ENCODE measurements around the gene RNF25.

RNF25 gene, protein sequence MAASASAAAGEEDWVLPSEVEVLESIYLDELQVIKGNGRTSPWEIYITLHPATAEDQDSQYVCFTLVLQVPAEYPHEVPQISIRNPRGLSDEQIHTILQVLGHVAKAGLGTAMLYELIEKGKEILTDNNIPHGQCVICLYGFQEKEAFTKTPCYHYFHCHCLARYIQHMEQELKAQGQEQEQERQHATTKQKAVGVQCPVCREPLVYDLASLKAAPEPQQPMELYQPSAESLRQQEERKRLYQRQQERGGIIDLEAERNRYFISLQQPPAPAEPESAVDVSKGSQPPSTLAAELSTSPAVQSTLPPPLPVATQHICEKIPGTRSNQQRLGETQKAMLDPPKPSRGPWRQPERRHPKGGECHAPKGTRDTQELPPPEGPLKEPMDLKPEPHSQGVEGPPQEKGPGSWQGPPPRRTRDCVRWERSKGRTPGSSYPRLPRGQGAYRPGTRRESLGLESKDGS

DNA sequence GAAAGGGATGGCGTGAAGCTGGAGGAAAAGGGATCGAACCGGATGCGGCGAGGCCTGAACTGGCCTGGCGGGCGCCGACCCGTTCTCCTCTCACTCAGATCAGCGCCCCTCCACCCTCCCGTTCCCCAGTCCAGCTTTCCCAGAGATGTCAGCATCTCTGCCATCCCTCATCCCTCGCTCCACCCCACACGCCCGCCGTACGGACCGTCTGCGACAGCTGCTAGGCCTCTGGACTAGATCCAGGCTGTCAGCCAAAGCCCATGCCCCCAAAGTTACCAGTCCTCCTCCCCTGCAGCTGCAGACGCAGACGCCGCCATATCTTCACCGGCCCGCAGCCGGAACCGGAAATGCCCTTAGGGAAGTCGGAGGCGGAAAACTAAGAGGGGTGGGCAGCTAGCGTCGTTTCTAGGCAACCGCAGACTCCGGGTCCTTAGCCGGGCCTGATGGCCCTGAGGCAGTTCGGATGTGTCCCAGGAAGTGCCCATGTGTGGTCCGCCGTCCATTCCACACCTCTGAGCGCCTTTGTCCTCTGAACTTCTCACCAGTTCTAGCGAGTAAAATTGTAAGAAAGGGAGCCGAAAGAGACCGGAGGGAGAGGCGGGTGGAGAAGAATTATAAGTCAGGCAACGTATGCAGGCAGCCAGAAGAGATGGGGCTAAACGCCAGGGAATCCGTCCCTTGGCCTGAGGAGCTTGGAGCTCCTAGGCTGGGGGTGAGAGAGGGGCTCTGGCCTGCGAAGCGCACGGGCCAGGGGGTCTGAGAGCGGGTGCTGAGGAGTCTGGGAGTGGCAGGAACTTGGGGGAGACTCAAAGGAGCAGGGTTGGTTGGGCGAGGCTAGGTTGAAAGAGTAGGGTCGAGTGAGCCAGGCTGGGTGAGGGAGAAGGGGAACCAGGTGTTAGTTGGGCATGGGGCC, at the start of gene RNF25, which contains the start of gene STK36:
RNF25 (minus strand) TSS at position 349 of the 913 bp plus-strand sequence; CDS start at position 317, 32 bp downstream.
STK36 (plus strand) TSS at position 433 of the 913 bp plus-strand sequence. CDS start 744 bp downstream, outside the sequence.
- peak; percentile 96 for ATAC-seq
- peak; percentile 86 for DNase-seq

DNA sequence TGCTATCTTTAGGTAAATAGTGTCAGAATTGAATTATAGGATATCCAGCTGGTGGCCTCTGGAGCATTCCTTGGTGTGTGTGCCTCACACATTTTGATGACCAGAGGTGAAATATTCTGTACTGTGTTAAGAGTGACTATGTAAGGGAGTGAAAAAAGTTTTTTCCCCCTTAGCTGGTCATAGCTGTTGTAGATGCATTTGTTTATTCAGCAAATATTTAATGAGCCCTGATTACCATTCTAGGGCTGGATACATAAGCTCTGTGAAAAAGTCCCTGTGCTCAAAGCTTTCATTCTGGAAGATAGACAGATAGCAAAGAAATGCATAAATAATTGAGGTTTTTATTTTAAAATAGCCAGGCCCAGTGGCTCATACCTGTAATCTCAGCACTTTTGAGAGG, 49.7 kb upstream of the RNF25 start:
- DNase-seq (no peak), ATAC-seq (no peak)

DNA sequence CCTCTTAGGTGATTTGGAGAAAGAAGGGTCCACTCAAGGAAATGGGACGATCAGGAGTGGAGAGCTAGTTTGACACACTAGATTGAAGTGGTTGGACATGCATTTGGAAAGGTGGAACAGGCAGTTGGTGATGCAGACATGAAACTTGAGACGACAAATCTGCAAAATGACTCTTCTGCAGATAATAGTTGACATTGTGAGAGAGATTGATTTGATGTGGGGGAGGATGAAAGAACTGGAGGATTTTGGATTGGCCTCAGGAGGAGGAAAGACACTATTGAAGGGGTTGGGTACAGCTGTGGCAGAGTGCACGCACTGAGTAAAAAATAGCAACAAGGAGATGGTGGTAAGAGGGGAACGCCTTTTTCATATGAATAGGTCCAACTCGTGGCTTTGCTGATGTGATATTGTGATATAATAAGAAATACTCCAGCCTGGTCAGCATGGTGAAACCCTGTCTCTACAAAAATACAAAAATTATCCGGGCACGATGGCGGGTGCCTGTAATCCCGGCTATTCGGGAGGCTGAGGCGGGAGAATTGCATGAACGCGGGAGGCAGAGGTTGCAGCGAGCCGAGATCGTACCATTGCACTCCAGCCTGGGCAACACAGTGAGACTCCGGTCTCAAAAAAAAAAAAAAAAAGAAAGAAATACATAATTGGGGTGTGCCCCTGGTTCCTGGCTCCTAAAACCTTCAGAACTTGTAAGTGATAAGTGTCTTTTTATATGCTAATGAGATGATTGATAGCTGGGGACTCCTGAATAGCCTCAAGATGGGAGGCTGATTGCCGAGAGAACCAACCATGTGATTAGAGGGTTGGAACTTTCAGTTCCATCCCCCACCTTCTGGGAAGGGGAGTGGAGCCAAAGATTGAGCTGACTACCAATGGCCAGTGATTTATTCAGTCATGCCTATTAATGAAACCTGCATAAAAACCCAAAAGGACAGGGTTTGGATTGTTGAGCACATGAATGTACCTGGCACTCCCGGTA, 48.5 kb upstream of the RNF25 start:
- DNase-seq, result no peak
- ATAC-seq, result no peak

DNA sequence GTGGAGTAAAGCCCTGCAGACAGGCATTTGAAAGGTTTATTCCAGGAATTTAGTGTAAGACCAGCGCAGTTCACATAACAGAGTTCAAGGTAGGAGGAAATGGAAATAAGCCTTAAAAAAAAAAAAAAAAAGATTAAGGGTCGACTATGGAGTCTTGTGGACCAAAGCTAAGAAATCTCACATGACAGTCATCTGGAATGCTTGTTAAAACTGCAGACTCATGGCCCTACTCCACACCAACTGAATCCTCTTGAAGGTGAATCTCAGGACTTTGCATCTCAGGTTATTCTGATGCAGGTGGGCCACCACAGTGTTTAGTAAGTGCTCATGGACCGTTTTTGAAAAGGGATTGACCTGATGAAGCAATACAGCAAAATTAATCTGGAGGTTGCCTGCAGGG, 47.7 kb upstream of the RNF25 start:
- no peak for ATAC-seq
- DNase-seq, result no peak

DNA sequence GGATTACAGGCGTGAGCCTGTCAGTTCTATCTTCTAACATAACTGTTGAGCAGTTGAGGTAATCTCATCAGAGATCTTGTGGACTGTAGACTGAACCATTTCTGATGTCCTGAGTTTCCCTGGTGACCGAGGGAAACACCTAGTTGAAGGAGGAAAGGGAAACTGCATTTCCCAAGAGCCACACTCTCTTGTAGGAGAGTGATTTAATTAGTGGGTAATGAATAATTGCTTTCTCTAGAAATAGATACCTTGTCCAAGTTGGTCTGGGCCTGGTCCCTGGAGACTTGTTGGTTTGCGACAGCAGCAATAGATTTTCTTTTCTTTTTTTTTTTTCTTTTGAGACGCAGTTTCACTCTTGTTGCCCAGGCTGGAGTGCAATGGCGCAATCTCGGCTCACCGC, 46.3 kb upstream of the RNF25 start:
- DNase-seq (no peak), ATAC-seq (no peak)

DNA sequence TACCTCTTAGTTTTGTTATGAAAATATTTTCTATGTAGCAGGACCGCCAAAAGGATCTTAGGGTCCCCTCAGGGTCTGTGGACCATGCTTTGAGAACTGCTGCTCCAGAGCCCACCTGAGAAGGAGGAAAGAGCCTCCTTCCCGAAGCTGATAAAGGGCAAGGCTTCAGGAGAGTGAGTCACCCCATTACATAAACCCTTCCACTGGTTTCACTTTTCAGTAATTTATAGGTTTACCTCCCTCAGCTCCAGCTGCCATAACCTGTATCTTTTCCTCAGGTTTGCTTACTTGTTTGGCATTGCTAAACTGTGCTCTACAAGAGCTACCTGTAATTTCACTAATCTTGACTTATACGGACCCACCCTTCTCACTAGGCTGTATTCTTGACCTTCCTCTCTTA, 45.5 kb upstream of the RNF25 start:
- ATAC-seq (no peak), DNase-seq (no peak)

DNA sequence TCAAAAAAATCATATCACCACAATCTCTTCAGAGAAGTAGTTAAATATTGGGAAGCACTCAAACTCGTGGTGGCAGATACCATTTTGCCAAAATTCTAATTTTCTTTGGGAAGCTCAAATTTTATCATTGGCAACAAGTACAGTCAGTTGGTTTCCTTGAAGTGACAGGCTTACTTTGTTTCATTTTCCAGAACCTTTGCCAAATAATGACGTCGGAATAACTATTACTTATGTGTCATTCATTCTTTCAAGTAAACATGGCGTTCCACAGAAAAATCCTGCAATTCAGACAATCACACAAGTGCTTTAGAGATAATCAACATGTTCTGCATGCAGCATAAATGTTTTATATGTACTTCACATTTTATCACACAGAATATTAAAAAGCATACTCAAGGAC, 44.3 kb upstream of the RNF25 start:
- DNase-seq, result no peak

DNA sequence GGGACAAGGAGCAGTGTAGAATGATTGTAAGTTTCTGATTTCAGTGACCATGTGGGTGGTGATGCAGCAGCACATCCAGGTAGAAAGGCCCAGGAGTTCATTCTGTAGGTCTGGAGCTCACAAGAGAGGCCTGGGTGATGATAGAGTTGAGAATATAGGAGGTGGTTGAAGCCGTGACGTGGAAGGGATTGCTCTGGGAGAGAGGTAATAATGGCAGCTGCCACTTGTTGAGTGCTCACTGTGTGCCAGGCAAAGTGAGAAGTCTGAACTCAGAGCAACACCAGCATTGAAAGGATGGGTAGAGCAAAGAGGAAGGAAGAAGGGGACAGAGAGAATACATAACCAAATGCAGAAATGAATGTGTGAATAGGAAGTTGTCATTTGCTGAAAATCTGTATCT, 42.1 kb upstream of the RNF25 start:
- DNase-seq (no peak), ATAC-seq (no peak)

More for the DNA sequence above, 44.3 kb upstream of the RNF25 start:
- ATAC-seq, result no peak

DNA sequence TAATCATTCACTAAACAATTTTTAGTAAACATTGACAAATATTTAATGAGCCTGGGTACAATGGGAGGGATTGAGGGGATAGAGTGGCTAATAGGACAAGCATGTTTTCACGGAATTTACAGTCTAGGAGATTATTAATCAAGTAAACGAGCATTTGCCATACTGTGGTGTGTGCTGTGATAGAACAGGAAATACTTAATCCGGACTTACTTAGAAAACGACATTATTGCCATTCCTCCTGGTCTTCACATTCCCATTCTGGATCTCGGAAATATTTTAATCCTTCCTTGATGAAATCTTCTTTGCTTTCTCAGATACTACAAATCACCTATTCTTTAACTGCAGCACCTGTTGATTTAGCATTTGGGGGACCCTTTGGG, 39.7 kb upstream of the RNF25 start:
- no peak for ATAC-seq
- no peak for DNase-seq

DNA sequence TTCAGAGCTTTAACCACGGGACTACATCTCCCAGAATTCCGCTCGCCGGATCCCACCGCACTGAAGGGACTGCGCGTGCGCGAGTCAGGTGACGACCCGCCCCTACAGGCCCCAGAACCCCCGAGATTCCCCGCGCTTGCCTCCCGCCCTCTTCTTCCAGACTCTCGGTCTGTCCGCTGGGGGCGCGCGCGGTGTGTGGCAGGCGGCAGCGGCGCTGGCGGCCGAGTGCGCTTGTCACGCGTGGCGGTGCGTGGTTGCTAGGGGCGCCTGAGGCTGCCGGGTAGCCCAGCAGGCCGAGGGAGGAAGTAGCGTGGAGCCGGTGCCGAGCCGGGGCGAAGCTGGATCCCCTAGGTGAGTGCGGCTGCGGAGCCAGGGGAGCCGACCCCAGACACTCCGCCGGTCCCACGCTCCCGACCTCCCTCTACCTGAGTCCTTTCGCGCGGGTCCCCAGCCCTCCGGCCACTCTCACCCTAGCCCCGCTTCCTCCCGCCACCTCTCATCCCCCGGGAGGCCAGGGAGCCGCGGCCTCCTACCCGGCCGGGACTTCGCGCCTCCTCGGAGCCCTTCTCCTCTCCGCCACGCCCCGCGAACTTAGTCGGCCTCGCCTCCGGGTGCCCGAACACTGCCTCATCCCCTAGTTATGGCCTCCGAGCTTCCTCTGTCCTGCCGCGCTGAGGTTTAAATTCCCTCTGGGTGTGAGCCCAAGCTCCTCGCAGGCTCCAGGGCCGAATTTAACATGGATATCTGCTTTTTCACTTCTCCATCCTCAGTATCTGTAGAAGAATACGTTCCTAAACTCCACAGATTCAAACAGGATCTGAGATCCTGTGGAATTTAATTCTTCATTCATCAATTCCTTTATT, 39.1 kb upstream of the RNF25 start, which contains the start of gene TTLL4:
TTLL4 (plus strand) TSS at position 149 of the 863 bp plus-strand sequence. CDS start 26,842 bp downstream, outside the sequence.
- ATAC-seq (peak; percentile 98), DNase-seq (peak; percentile 99)

DNA sequence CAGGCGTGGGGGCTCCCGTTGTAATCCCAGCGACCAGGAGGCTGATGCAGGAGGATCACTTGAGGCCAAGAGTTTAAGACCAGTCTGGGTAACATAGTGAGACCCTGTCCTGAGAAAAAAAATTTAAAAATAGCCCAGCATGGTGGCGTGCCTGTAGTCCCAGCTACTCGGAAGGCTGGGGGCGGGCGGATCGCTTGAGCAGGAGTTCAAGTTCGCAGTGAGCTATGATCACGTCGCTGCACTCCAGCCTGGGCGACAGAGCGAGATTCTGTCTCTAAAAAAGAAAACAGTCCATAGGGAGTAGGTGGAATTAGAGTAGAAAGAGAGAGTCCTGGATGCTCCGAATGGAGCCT, 38.5 kb upstream of the RNF25 start:
- no peak for DNase-seq
- no peak for ATAC-seq

DNA sequence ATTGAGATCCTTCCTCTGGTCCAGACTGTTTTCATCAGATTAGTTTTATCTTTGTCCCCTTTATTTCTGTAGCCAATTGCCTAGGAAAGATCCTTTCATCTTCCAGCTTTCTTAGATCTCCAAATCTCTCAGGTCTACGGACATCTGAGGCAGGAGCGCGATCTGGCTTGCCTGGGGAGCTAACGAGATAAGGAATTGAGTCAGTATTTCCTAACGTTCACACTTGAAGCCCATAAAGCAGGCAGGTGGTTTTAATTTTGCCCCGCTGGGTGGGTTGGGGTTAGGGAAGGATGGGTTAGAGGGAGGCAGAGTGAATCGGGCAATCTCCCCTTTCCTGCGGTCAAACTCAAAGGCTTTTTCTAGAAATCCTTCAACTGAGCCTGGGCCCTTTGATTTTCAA, 38.1 kb upstream of the RNF25 start:
- DNase-seq, result no peak
- no peak for ATAC-seq

DNA sequence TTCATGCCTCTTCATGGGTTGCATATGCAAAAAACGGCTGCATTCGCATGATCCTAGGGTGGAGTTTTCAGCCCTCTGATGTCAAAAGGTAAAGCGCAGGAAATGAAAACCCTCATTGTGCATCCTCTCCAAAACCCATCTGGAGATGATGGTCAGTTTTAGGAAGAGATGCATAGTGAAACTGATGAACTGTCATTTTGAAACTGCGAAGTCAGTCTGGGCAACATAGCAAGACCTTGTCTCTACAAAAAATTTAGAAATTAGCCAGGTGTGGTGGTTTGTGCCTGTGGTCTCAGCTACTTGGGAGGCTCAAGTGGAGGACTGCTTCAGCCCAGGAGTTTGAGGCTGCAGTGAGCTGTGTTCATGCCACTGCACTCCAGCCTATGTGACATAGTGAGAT, 36.3 kb upstream of the RNF25 start:
- ATAC-seq (no peak), DNase-seq (no peak)

DNA sequence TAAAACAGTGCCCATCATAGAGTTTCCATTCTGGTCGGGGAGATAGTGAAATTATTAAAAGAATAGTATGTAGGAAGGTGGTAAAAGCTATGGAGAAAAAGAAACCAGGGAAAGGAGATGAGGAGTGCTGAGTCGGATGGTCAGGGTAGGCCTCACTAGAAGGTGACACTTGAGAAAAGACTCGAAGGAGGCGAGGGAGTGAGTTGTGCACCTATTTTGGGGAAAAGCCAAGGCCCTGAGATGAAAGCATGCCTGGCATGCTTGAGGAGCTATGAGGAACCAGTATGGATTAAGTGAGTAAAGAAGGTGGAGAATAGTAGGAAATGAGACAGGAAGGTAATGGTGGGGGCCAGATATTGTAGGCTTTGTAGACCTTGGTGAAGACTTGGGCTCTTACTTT, 31.5 kb upstream of the RNF25 start:
- ATAC-seq (no peak), DNase-seq (no peak)

DNA sequence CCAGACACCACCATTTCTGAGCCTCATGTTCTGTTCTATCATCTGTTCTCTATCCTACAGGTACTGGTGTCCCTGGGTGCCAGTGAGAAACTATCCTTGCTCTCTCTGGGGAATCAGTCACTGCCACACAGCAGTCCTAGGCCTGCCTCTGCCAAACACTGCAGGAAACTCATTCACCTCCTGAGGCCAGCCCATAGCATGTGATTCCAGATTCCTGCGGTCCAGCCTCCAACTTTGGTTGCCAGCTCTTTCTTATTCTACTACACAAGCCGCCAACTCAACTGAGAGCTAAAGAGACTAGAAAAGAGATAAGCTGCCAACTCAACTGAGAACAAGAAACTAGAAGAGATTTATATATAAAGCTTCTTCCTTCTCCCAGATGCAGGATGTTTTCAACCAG, 30.0 kb upstream of the RNF25 start:
- no peak for DNase-seq
- ATAC-seq, result no peak

DNA sequence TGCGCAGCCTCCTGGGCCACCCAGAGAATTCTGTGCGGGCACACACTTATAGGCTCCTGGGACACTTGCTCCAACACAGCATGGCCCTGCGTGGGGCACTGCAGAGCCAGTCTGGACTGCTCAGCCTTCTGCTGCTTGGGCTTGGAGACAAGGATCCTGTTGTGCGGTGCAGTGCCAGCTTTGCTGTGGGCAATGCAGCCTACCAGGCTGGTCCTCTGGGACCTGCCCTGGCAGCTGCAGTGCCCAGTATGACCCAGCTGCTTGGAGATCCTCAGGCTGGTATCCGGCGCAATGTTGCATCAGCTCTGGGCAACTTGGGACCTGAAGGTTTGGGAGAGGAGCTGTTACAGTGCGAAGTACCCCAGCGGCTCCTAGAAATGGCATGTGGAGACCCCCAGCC, 27.1 kb upstream of the RNF25 start:
- ATAC-seq (no peak), DNase-seq (no peak)

DNA sequence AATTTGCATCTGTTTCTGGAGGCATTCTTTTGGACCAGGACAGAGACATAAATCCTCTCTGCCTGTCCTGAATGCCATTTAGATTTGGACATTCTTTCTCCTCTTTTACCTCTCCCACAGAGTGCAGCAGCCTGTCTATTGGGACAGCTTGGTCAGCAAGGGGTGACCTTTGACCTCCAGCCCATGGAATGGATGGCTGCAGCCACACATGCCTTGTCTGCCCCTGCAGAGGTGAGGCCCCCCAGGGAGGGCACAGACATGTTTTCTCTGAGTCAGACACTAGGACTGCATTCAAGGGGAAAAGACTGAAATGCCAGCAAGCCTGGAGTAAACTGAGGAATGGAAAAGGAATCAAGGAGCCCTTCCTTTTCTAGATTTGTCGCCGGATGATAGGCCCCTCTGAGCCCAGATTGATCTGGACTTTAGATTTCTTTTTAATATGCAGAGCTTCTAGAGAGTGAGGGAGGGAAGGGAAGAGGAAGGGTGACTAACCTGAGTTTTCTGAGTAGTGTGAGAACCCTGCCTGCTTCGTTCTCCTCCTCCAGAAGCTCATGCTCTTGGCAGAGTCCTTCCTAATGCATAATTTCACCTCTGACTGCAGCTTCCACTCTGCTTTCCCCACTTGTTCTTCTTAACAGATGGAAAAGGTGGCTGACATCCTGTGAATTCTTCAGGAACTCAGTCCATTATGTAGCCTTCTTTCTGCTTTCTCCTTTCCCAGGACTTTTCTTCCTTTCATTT, 22.8 kb upstream of the RNF25 start:
- ATAC-seq (no peak), DNase-seq (no peak)

DNA sequence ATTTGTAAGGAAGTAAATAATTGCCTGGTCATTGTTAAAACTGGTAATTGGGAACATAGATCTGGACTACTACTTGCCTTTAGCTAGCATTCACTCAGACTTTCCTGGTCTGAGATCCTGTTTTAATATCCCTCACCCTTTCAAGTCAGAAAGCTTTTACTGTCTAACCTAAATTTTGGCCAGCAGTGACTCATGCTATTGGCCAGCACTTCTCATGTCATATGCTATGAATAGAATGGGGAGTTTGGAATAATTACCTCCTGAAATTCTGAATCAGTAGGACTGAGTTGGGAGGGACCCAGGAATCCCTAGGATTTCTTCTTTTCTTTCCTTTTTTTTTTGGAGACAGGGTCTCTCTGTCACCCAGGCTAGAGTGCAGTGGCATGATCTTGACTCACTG, 19.4 kb upstream of the RNF25 start:
- no peak for DNase-seq
- ATAC-seq, result no peak

DNA sequence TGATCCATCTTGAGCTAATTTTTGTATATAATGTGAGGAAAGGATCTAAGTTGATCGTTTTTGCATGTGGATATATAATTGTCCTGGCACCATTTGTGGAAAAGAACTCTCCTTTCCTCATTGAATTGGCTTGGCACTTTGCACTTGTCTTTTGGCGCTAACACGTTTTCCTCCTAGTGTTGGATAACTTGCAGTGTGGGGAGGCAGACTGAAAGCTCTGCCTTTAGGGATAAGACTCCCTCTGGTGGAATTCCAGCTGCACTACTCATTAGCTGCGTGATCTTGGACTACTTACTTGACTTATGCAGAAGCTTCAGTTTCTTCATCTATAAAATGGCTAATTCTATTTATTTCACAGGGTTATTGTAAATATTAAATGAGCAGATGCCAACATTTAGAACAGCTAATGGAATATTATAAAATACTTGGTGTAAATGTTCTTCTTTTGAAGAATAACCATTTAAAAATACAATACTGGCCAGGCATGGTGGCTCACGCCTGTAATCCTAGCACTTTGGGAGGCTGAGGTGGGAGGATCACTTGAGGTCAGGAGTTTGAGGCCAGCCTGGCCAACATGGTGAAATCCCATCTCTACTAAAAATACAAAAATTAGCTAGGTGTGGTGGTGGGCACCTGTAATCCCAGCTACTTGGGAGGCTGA, 15.7 kb upstream of the RNF25 start:
- DNase-seq, result peak; percentile 16
- peak; percentile 89 for ATAC-seq

DNA sequence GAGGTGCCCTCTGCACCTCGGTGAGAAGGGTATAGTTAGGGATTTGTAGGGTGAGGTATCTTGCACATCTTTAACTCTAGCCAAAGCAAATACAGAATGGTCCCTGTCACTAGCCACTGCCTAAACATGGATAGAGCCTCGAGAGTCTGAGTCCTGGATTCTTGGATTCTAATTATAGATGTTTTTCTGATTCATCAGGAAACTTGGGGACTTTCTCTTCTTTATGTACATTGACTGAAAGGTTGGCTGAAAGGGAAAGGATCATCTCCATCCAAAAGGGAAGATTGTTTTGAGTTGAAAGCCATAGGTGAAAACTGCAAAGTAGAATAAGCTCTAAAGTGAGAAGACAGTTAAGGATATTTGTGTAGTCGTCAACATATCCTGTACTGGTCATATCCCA, 8.3 kb upstream of the RNF25 start:
- no peak for ATAC-seq

More for the DNA sequence above, 8.3 kb upstream of the RNF25 start:
- no peak for DNase-seq

Measured in stimulated activated naive CD8-positive, alpha-beta T cell treated with anti-CD3 and anti-CD28 coated beads, Interleukin-15, Interleukin-2, amounts not matched to agents 100 U/mL and 50 U/mL, for 24 hours (primary cell).